ENCODE results near the gene KRTAP5-5.
"Not testable (repeated sequence)": the region's sequence is repeated elsewhere in the genome, so short reads cannot be mapped to it uniquely, and the experiment has no call there.

Gene KRTAP5-5

DNA sequence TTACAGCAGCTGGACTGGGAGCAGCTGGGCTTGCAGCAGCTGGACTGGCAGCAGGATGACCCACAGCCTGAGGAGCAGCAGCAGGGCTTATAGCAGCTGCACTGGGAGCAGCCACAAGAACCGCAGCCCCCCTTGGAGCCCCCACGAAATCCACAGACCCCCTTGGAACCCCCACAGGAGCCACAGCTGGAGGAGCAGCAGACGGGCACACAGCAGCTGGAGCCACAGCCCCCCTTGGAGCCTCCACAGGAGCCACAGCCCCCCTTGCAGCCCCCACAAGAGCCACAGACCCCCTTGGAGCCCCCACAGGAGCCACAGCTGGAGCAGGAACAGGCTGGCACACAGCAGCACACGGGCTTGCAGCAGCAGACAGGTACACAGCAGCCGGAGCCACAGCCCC lies 21.7 kb upstream of the KRTAP5-5 start:
- DNase-seq, result not testable (repeated sequence)

DNA sequence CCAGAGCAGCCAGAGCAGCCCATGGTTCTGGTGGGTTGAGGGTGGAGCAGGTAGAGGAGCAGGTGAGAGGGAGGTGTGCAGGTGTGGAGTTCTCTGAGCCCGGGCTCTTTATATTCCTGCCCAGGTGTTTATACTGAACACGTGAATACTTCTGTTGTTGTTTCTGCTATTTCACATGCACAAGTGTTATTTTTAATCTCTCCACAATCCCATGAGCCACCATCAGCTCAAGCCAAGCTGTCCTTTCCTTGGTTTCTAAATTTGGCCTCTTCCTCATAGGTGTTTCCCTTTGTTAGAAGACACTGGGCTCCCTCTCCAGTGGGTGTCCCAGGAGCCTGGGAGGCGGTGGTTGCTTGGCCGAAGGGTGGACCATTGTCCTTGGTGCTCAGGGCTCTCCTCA lies 21.2 kb upstream of the KRTAP5-5 start, which contains the start of gene KRTAP5-3:
KRTAP5-3 (minus strand) TSS at position 101 of the 400 bp plus-strand sequence; CDS start at position 23, 78 bp downstream.
- no peak for DNase-seq

DNA sequence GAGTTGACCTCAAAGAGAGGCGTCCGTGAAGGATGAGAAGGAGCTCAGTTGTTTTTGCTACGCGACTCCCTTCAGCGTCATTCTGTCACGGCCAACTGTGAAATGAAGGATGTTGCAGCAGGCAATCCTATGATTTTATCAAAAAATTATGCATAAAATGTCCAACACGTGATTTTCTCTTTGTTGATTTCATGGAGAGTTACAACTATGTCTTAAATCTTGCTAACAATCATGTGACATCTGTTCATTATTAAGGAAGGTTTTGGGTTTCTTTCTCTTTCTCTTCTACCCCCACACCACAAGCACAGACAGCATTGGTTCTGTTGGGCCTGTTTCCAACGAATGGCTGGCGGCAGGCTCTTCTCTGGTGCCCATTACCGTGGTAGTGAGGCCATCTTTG lies 11.3 kb upstream of the KRTAP5-5 start:
- DNase-seq, result no peak

DNA sequence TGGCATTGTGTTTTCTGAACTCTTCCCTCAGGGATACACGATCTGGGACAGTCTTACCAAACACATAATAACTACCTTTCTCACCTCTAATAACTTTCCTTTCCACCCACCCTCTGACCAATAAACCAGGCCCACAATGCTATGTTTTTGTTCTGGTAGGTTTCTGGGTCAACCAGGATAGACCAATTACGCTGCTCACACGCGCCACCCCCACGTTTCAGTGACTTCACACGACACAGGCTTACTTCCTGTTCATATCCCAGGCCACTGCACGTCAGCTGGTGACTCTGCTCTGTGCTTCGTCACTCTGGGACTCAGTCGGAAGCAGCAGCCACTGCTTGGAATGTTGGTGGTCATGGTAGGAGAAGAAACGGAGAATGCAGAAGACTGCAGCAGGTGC lies 10.1 kb upstream of the KRTAP5-5 start:
- no peak for DNase-seq

DNA sequence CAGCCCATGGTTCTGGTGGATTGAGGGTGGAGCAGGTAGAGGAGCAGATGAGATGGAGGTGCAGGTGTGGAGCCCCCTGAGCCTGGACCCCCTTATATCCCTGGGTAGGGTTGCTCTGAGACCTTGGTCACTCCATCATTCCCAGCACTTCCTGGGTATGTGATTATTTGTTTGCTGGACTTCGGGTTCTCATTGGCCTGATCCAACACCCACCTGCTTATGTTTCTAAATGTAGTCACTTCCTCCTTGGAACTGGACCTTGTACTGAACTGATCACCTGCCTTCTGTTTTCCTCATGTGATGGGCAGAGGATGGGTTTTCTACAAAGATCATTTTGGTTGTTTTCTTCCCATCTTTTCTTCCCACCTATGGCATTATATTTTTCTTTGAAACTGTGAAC lies 7.5 kb upstream of the KRTAP5-5 start, which contains the start of gene KRTAP5-4:
KRTAP5-4 (minus strand) TSS at position 53 of the 400 bp plus-strand sequence; CDS start at position 8, 45 bp downstream.
- DNase-seq, result no peak

DNA sequence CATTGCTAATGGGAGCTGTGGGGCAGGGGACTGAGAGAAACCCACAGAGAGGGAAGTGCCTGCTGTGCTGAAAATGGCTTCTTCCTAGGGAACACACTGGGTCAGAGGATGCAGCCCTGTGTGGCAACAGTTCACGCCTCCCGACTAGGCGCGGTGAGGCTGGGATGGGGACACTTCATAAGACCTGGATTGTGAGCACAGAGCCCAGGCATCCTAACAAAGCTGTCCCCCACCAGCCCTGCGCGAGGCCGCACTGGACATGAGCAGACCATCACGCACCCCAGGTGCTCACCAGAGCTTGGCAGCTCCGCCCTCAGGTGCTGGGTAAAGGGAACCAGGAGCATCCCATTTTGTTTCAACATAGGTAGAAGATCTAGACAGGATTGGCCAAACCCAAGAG lies 5.9 kb upstream of the KRTAP5-5 start:
- DNase-seq, result no peak

DNA sequence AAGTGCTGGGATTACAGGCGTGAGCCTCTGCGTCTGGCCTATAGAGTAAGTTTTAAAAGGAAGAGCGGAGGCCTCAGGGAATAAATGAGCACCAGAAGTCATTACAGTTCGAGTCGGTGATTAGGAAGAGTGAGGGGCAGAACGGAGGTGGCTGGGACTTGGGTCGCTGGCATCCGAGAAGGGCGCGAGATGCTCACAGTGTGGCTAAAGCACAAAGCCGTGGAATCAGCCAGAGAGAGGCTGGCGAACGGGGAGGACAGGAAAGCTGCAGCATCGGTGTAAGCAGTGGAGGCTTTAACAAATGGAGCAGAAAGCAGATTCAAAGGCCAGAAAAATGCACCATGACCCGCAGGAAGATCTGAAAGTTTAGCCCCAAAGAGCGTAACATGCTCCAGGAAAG lies 5.0 kb upstream of the KRTAP5-5 start:
- no peak for DNase-seq

DNA sequence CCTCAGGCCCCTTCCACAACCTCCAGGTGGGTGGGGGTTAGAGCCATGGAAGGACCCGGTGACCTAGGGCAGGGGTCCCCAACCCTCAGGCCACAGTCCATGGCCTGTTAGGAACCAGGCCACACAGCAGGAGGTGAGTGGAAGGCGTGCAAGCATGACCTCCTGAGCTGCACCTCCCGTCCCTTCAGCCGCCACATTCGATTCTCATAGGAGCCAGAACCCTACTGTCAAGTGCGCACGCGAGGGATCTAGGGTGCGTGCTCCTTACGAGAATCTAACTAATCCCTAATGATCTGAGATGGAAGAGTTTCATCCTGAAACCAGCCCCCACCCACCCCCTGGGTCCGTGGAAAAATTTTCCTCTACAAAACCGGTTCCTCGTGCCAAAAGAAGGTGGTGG lies 4.0 kb upstream of the KRTAP5-5 start:
- DNase-seq, result no peak

DNA sequence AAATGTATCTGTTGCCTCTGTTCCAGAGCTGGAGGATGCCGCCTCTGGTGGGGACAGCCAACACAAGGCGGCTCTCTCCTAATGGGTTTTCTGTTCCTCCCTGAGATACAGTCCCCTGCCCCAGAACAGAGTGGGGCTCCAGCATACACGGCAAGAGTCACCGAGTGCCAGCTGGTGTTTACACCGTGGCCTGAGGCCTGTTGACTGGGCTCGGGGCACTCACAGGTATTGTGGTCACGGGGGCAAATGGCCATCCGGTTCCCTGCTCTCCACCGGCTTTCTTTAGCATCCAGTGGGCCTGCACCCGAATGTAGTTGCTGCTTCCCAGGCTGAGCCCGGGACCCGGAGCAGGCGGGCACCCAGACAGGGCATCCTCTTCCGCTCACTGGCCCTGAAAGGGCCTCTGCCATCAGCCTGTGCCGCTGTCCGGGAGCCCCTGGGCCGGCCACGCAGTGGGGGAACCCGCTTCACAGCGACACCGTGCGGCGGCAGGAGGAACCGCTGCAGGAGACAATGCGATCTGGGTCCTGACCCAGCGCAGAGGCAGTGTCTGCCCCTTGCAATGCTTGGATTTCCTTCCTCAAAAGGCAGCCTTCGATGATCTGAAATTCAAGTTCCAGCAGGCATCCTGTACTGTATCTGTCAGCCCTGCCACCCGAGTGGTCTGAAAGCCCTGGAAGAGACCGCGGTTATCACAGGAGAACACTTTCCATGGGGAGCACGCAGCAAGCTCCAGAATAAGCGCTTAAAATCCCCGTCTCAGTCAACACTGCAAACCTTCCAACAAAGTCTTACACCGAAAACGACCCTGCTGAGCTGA lies 859 bp upstream of the KRTAP5-5 start:
- DNase-seq, result peak; percentile 18 to 50 (median 34)

DNA sequence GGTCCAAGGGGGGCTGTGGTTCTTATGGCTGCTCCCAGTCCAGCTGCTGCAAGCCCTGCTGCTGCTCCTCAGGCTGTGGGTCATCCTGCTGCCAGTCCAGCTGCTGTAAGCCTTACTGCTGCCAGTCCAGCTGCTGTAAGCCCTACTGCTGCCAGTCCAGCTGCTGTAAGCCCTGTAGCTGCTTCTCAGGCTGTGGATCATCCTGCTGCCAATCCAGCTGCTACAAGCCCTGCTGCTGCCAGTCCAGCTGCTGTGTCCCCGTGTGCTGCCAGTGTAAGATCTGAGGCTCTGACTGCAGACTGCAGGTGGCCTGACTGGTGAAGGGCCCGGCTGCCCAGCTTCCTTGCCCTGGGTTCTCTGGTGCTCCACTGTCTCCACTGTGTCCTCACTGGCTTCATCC lies 696 bp downstream of the KRTAP5-5 start:
- no peak for DNase-seq

DNA sequence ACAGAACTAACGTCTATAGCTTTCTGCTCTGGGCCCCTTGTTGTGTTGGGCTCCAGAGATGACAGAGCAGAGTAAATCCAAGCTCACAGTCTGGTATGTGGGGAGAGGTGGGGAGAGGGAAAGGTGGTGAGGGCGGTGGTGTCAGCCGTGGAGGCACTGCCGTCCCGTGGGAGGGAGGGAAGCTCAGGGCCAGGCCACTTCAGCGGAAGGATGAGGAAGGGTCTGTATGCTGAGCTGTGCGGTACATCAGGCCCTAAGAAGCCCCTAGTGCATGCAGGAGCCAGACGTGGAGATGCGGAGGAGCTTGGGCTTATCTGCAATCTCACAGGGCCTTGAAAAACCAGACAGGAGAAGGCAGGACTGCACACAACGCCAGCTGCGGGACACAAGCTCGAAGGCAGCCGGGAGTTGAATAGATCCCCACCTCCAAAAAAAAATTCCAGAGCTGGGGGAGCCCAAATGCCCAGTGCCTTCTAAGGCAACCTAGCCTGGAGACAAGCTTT lies 1.5 kb downstream of the KRTAP5-5 start:
- no peak for DNase-seq

DNA sequence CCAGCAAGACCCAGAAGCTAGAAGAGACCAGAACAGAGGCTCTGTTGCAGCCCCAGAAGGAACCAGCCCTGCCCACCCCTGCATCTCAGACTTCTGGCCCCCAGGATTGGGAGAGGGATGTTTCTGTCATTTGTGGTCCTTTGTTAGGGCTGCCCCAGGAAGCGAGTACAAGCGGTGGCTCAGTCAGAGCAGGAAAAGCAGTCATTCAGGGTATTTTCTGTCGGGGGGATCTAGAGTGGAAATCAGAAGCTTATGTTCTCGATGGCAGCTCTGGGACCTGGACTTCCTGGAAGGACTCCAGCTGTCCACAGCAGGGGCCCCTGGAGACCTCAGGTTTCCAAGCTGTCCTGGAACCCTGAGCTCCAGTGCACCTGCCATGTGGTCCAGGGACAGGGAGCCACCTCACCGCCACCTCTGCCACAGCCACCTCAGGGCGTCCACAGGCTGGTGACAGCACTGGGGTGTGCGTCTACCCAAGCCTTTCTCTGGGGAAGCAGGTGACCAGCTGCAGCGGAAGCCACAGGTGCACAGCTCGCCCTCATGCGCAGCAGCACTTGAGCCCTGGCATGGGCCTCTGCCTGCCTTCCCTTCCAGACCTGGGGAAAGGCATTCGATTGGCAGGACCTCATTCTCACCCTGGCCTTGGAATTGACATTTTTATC lies 2.6 kb downstream of the KRTAP5-5 start:
- DNase-seq, result no peak

DNA sequence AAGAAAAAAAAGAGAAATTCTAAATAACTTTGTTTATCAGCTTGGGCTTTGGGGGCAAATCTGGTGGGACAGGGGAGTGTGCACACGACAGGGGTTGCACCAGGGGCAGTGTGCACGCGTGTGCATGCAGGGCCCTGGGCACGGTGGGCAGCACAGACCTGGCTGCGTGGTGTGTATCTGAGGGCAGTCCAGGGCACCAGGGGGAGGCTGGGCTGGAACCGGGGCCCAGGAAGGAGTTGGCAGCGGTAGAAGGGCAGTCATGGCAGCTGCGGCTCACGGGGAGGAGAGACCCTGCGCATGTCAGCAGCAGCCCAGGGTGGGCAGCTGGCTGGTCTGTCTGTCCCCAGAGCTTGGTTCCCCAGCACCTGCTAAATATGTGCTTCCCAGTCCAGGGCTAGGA lies 4.3 kb downstream of the KRTAP5-5 start:
- DNase-seq, result no peak

DNA sequence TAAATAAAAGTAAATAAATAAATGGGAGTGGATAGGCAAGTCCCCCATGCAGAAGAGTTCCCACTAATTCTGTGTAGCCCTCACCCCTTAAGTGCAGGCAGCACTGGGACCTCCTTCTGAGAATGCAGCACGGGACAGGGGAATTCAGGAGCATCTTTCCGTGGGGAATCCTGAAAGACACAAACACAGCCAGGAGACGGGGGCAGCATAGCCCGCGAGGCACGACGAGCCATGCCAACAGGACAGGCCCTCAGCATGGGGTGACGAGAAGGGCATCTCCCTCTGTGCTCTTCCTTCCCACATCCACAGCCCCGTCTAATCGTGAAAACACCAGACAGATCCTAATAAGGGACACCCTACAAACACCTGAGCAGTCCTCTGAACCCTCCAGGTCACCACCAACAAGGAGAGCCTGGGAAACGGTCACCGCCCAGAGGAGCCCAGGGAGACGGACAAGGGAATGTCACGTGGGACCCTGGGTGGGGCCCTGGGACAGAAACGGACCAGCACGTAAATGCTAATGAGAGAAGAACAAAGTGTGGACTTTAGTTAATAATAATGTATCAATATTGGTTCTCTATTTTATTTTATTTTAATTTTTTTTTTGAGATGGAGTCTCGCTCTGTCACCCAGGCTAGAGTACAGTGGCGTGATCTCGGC lies 6.8 kb downstream of the KRTAP5-5 start:
- DNase-seq, result no peak

DNA sequence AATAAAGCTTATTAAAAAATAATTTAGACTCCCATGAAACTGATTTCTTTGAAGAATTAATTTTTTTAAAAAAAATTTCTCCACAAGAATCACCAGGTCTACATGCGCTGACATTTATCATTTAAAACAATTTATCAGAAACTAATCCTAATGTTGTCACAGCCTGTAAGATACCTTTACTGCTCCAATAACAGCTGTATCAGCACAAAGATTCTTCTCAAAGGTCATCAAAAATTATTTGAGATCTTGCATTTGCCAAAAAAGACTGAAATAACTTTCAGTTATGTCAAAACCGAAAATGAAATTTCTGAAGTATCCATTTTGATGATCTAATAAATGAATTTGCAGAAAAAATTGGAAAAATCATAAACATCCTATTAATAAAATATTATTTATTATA lies 8.1 kb downstream of the KRTAP5-5 start:
- no peak for DNase-seq

DNA sequence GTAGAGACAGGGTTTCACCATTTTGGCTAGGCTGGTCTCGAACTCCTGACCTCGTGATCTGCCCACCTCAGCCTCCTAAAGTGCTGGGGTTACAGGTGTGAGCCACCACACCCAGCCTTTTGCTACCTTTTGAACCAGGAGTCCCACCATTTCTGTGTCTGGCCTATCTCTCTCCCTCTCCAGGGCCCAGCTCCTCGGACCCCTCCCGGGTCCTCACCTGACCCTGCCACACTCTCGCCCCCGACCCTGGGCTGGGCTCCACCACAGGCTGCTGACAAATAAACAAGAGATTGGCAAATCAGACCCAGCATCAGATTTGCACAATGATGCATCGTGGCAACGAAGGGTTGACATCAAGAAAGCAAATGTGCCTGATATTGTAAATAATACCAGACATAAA lies 8.8 kb downstream of the KRTAP5-5 start:
- DNase-seq, result no peak

DNA sequence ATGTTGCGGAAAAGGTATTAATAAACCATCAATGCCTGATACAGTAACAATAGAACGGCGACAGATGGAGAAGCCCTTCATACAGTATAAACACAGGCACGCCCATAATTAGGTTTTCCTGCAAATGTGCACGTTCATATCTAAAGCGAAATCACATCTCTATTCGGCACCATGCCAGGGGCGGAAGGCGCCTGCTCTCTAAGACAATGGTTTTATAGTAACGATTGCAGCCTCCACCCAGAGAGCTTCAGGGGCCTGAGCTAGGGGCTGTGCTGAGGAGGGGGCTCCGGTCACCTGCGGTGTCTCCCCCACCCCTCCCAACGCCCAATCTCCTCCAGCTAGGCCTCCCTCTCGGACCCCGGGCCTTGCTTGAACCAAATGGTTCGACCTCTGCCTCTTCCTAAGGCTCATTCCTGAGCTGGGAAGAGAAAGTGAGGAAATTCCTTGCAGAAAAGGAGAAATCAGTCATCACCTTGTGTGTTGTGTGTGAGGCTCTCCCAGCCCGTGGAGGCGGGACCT lies 9.6 kb downstream of the KRTAP5-5 start:
- DNase-seq, result no peak

DNA sequence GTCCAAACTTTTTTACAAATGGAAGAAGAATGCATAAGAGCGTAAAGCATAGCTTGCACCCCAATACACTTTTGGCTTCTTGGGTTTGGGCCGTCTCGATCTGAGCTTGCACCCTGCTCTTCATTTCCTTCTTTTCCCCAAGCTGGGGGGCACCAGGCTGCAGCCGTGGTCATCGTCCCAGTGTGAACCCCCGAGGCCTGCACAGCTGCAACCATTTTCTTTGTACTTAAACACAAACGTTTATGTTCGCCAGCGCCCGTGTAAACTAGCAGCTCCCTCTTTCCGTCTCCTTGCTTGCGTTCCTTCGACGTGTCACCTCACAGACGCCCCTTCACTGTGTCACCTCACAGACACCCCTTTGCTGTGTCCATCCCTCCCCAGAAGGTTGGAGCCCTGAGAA lies 10.1 kb downstream of the KRTAP5-5 start:
- DNase-seq, result no peak

DNA sequence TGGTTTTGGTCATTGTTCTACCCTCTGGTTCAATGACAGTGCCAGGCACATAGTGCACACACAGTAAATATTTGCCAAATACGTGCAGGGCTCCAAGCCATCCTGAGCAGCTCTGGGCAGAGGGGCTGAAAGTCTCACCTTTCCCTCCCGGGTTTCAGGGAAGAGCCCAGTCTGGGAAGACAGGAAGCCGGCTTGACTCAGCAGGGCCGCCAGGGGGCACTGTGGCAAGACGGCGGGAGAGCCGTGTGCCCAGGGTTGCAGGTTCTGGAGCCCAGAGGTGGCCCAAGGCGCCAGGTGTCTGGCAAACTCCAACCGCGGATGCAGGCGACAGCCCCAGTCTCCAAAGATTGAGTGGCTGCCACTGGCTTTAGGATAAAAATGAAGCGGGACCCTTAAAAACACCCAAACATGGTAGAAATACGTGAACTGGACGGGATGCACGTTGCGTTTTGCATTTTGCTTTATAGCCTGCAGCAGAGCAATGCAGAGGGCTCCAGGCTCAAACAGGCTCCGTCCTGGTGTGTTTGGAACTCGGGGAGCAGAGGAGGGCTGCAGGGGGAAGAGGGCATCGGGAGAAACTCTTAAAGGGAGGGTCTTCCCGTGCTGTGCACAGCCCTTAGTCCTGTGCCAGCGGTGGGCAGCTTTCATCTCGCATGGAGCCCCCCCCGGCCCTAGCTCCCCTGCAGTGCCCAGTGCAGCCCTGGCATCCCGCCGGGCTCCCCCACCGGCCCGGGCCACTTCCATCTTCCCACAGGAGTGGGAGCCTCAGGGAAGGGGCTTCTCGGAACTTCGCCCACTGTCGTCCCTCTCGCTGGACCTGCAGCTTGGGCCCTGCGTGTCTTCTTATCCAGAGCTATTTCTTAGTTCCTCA lies 10.7 kb downstream of the KRTAP5-5 start:
- DNase-seq, result peak in 1 of 4 experiments; percentile 26

DNA sequence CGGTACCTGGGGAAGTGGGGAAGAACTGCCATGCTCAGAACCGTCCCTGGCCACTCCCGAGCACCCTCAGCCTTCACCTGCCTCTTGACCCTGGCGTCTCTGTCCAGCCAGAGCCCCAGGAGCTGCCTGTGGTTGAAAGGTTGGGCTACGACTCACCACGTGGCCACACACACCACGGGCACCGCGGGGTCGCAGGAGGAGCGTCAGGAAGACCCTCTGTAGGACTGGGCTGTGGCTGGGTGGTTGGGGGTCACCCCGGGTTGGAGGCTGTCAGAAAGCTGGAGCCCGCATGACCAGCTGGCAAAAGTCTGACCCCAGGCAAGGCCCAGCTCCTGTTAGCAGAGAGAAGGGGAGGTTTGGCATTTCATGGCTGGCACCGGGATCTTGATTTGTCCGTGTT lies 11.5 kb downstream of the KRTAP5-5 start:
- DNase-seq, result no peak

DNA sequence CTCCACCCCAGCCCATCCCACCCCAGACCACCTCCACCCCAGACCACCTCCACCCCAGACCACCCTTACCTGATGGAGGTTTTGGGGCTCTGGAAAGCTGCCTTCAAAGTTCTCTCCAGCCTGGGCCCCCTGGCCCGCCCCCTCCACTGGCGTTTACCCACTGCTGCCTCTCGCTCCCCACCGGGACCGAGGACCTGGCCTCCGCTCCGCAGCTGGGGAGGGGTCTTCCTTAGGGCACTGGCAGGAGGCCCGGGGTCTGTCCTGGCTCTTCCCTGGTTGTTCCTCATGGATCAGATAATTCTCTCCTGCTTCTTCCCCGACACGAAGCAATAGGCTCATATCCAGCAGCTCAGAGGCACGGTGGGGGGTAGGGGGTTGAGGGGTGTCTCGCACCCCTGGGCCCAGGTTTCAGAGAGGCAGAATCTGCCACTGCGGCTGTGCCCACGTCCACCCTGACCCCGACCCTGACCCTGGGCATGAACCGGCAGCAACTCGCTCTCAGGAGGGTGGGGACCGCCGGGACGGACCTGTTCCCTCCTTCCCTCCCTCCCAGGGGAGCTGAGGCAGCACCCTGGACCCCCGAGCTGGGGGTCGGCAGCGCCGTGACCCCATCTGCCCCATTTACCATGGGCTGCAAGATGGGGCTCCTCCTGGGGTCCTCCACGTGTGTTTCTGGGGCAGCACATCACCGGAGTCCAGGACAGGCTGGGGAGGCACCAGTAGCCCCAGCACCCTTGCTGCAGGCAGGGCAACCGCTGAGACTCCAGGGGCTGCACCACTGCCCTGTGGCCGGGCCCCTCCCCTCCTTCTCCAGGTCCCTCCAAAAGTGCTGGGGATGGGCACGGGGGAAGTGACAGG lies 12.9 kb downstream of the KRTAP5-5 start:
- no peak for DNase-seq
